Measurements from ENCODE around the gene SESN2.
"Not testable (repeated sequence)": the region's sequence is repeated elsewhere in the genome, so short reads cannot be mapped to it uniquely, and the experiment has no call there.

The SESN2 gene

GRCh38 chr1:28288487-28288886, 29.2 kb downstream of the SESN2 start:
- DNase-seq (ENCODE audit: low spot score), result no peak

- DNase-seq (ENCODE audit: low spot score), result no peak
These were observed 31.5 kb downstream of the SESN2 start for GRCh38 chr1:28290851-28291250.

- DNase-seq (ENCODE audit: low spot score), result no peak
These were observed 32.4 kb downstream of the SESN2 start for GRCh38 chr1:28291711-28292110.

- no peak for DNase-seq (ENCODE audit: low spot score)
These were observed 36.6 kb downstream of the SESN2 start for GRCh38 chr1:28295936-28296335.

- DNase-seq (ENCODE audit: low spot score), result no peak
These were observed 37.3 kb downstream of the SESN2 start for GRCh38 chr1:28296401-28297261.

GRCh38 chr1:28297826-28298225, 38.5 kb downstream of the SESN2 start:
- DNase-seq (ENCODE audit: low spot score), result no peak

GRCh38 chr1:28298438-28298837, 39.1 kb downstream of the SESN2 start:
- no peak for DNase-seq (ENCODE audit: low spot score)

- DNase-seq (ENCODE audit: low spot score), result peak; percentile 29
These were observed 42.3 kb downstream of the SESN2 start for GRCh38 chr1:28301368-28302174.

GRCh38 chr1:28302247-28302646, 42.9 kb downstream of the SESN2 start:
- DNase-seq (ENCODE audit: low spot score), result no peak

- DNase-seq (ENCODE audit: low spot score), result no peak
These were observed 47.1 kb downstream of the SESN2 start for GRCh38 chr1:28306301-28306949.

GRCh38 chr1:28308750-28309149, 49.4 kb downstream of the SESN2 start:
- no peak for DNase-seq (ENCODE audit: low spot score)

GRCh38 chr1:28309702-28310101, 50.4 kb downstream of the SESN2 start:
- no peak for DNase-seq (ENCODE audit: low spot score)

- DNase-seq (ENCODE audit: low spot score), result no peak
These were observed 54.6 kb downstream of the SESN2 start for GRCh38 chr1:28313702-28314546.

- no peak for DNase-seq (ENCODE audit: low spot score)
These were observed 55.2 kb downstream of the SESN2 start for GRCh38 chr1:28314547-28314941.

GRCh38 chr1:28317014-28317413, 57.7 kb downstream of the SESN2 start:
- no peak for DNase-seq (ENCODE audit: low spot score)

GRCh38 chr1:28322194-28322593, 62.9 kb downstream of the SESN2 start:
- DNase-seq (ENCODE audit: low spot score), result no peak

GRCh38 chr1:28323720-28324119, 64.4 kb downstream of the SESN2 start:
- DNase-seq (ENCODE audit: low spot score), result no peak

- DNase-seq (ENCODE audit: low spot score), result no peak
These were observed 67.2 kb downstream of the SESN2 start for GRCh38 chr1:28326515-28326914.

- DNase-seq (ENCODE audit: low spot score), result no peak
These were observed 67.7 kb downstream of the SESN2 start for GRCh38 chr1:28326984-28327383.

- not testable (repeated sequence) for DNase-seq (ENCODE audit: low spot score)
These were observed 68.1 kb downstream of the SESN2 start for GRCh38 chr1:28327431-28327830.

GRCh38 chr1:28328228-28328648, 68.9 kb downstream of the SESN2 start:
- DNase-seq (ENCODE audit: low spot score), result no peak

Data from COLO829 (cell line).